Putamen (tissue), 1 donor: ENCODE data around the gene NID1.

Source experiments
- DNase-seq: peaks from one replicate; pipeline ENCODE4 v3.0.0-alpha.2; 2016; ENCODE audit warnings: low spot score

NID1 gene

GRCh38 chr1:235955777-235956176 is 109.1 kb downstream of the NID1 start:
- no peak for DNase-seq

- DNase-seq, result no peak
Measured at GRCh38 chr1:235954306-235955283, 110.3 kb downstream of the NID1 start.

GRCh38 chr1:235953801-235954200 is 111.1 kb downstream of the NID1 start:
- no peak for DNase-seq

- no peak for DNase-seq
Measured at GRCh38 chr1:235952950-235953615, 111.8 kb downstream of the NID1 start.

GRCh38 chr1:235951661-235952060 is 113.2 kb downstream of the NID1 start:
- no peak for DNase-seq

GRCh38 chr1:235950318-235950717 is 114.6 kb downstream of the NID1 start:
- no peak for DNase-seq

- no peak for DNase-seq
Measured at GRCh38 chr1:235948774-235949427, 116.0 kb downstream of the NID1 start.

GRCh38 chr1:235947989-235948388 is 116.9 kb downstream of the NID1 start:
- no peak for DNase-seq

GRCh38 chr1:235946571-235946981 is 118.3 kb downstream of the NID1 start:
- DNase-seq, result no peak

- no peak for DNase-seq
Measured at GRCh38 chr1:235945775-235946570, 118.9 kb downstream of the NID1 start.

- no peak for DNase-seq
Measured at GRCh38 chr1:235943581-235944114, 121.2 kb downstream of the NID1 start.

- DNase-seq, result no peak
Measured at GRCh38 chr1:235942979-235943575, 121.8 kb downstream of the NID1 start.

GRCh38 chr1:235942625-235942934 is 122.3 kb downstream of the NID1 start:
- DNase-seq, result no peak

GRCh38 chr1:235941876-235942624 is 122.8 kb downstream of the NID1 start:
- no peak for DNase-seq

GRCh38 chr1:235940285-235940684 is 124.6 kb downstream of the NID1 start:
- no peak for DNase-seq

- DNase-seq, result no peak
Measured at GRCh38 chr1:235939480-235939775, 125.5 kb downstream of the NID1 start.

- DNase-seq, result no peak
Measured at GRCh38 chr1:235938709-235939479, 126.0 kb downstream of the NID1 start.

GRCh38 chr1:235937123-235937522 is 127.8 kb downstream of the NID1 start:
- no peak for DNase-seq

GRCh38 chr1:235935235-235936225 is 129.4 kb downstream of the NID1 start:
- no peak for DNase-seq
